Measurements from ENCODE around the gene CCDC17. TPM values are rescaled to one million over a fixed set of nuclear protein-coding genes. Genes with fewer than 3 reads are reported as not detected.

The CCDC17 gene
- total RNA-seq, 2 experiments from 2014 or later, result 1.1 to 1.3 TPM

DNA sequence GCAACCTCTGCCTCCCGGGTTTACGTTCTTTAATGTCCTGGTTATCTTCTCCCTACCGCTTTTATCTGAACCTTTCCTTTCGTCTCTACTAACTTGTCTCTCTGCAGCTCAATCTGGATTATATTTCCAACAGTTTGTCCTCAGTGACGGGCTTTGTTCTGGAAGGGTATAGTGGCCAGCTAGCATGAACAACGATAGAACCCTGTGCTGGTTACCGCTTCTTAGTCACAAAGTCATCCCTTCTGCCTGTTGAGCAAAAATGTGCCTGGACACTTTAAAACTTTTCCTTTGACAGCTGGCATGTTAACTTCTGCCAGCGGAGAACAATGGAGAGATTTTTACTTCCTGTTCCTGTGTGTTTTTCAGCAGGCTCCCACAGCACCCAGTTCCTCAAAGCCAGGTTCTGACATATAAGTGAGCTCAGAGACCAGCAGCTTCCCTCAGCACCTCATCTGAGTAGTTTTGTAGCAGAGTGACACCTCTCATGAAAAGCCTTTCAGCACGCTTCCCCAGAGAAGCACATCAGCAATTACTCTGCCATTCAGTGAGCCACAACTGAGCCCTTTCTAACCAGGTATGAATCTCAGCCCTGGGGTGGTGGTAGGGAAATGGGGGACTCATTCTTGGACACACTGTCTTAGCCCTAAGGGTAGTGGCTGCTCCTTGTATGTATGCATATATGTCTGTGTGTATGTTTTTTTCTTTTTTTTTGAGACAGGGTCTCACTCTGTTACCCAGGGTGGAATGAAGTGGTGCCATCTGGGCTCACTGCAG is 23.6 kb upstream of the CCDC17 start:
- Mint-ChIP-seq H3K27ac (no peak overlapping the region), H3K4me3 (no peak overlapping the region), H3K4me1 (ENCODE audit: low read depth) (peaks cover 3% of the 10 kb centered on the region), H3K27me3 (no peaks in the 10 kb centered on the region), H3K9me3 (no peaks in the 10 kb centered on the region), H3K36me3 (peaks cover 14% of the 10 kb centered on the region)
- intact Hi-C loops (cut with micrococcal nuclease), result no loop called here
- ChIA-PET CTCF (no interaction called here), POLR2A (no interaction called here)
- DNase-seq, result no peak

DNA sequence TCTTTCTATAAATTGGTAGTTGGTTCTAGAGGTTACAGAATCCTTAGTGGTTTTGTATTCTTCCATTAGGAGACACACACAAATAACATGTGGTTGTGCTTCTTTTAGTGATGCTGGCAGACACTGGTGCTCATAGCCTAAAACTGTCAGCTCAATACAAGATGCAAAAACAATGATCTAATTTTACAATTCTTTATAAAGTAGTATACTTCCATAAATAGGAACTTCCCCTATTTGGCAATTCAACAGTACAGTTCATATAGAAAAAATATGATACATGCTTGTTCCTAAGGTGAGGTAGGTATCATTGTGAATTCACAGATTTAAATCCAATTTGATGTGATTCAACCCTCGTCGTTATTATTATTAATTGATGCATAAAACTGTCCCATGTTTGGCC is 20.8 kb upstream of the CCDC17 start:
- Mint-ChIP-seq H3K4me1 (ENCODE audit: low read depth) (peaks cover 3% of the 10 kb centered on the region), H3K36me3 (peaks cover 22% of the 10 kb centered on the region), H3K27me3 (no peaks in the 10 kb centered on the region), H3K27ac (no peak overlapping the region), H3K9me3 (no peaks in the 10 kb centered on the region), H3K4me3 (no peak overlapping the region)
- ChIA-PET CTCF (interaction anchor here (2.1 kb wide), 1 partner anchor 579 kb away, joined by 6 read pairs; no protein-coding TSS in a partner anchor), POLR2A (no interaction called here)
- DNase-seq, result no peak
- intact Hi-C loops (cut with micrococcal nuclease), result no loop called here

- no peak for DNase-seq
- H3K27ac Mint-ChIP-seq, result peak overlapping the region; percentile 18
- H3K4me3 Mint-ChIP-seq, result no peak overlapping the region
- H3K9me3 Mint-ChIP-seq, result no peaks in the 10 kb centered on the region
- no peaks in the 10 kb centered on the region for H3K27me3 Mint-ChIP-seq
- POLR2A ChIA-PET, result no interaction called here
- CTCF ChIA-PET, result interaction anchor here (1.0 to 2.1 kb wide), 2 partner anchors 42 to 580 kb away, joined by 3 to 6 read pairs; partner anchors contain the start of gene GPBP1L1
- H3K4me1 Mint-ChIP-seq (ENCODE audit: low read depth), result peaks cover 3% of the 10 kb centered on the region
- intact Hi-C loops (cut with micrococcal nuclease), result no loop called here
- H3K36me3 Mint-ChIP-seq, result peaks cover 22% of the 10 kb centered on the region
These were observed 20.1 kb upstream of the CCDC17 start for GRCh38 chr1:45643978-45644377.

DNA sequence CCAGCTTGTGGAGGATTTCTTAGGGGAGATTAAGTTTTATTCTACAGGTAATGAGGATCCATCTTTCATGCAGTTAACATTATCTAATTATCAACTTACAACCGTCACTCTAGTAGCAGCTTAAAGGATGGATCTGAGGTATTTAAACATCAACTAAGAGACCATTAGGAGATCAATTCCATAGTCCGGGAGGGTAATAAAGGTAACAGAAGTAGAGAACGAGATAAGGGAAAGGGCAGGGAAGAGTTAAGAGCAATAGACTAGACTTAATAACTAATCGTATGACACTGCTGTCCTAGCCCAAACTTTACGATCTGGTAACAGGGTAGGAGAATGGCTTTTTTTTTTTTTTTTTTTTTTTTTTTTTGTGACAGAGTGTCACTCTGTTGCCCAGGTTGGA is 19.5 kb upstream of the CCDC17 start:
- Mint-ChIP-seq H3K27ac (no peak overlapping the region), H3K4me1 (ENCODE audit: low read depth) (peaks cover 3% of the 10 kb centered on the region), H3K4me3 (no peak overlapping the region), H3K9me3 (no peaks in the 10 kb centered on the region), H3K36me3 (peaks cover 22% of the 10 kb centered on the region), H3K27me3 (no peaks in the 10 kb centered on the region)
- CTCF ChIA-PET, result interaction anchor here (1.0 to 2.1 kb wide), 2 partner anchors 43 to 581 kb away, joined by 3 to 6 read pairs; partner anchors contain the start of gene GPBP1L1
- POLR2A ChIA-PET, result no interaction called here
- no peak for DNase-seq
- intact Hi-C loops (cut with micrococcal nuclease), result no loop called here

DNA sequence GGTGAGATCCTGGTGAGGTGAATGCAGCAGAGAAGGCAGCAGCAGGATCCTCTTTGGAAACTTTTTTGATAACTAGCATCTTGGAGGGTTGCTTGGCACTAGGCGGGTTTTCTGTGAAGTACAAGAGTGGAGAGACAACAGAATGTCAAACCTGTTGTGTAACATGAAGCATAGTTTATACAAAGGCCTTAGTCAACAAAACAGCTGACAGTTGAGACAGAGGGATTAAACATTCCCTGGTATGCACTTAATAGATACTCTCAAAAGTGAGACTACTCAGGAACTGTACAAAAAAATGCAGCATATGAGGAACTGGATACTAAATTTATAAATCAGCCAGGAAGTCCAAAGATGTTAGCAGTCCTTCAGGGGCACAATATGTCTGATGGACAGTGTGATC is 16.4 kb upstream of the CCDC17 start:
- Mint-ChIP-seq H3K9me3 (no peaks in the 10 kb centered on the region), H3K27ac (no peak overlapping the region), H3K4me3 (no peak overlapping the region), H3K27me3 (no peaks in the 10 kb centered on the region), H3K36me3 (peaks cover 18% of the 10 kb centered on the region), H3K4me1 (ENCODE audit: low read depth) (no peaks in the 10 kb centered on the region)
- no peak for DNase-seq
- ChIA-PET CTCF (no interaction called here), POLR2A (no interaction called here)
- intact Hi-C loops (cut with micrococcal nuclease), result no loop called here

DNA sequence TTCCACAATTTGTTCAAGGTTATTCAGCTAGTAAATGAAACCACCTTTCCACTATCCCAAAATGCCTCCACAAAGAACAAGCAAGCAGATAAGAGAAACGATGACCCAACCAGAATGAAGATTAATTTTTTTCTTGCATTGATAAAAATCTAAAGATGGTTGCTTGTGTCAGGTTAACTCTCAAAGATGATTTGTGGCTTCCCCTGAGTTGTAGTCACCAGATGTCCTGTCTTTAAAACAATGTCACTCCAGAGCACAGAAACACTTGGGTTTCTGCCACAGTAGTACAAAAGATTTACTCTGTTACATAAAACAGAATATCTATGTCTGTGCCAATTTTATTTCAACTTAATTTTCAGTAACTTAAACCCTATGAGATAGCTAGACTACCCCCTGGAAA is 11.4 kb upstream of the CCDC17 start:
- Mint-ChIP-seq H3K27me3 (no peaks in the 10 kb centered on the region), H3K36me3 (peaks cover 23% of the 10 kb centered on the region), H3K9me3 (no peaks in the 10 kb centered on the region), H3K27ac (no peak overlapping the region), H3K4me1 (ENCODE audit: low read depth) (no peaks in the 10 kb centered on the region), H3K4me3 (no peak overlapping the region)
- DNase-seq, result no peak
- ChIA-PET POLR2A (no interaction called here), CTCF (no interaction called here)
- intact Hi-C loops (cut with micrococcal nuclease), result no loop called here

DNA sequence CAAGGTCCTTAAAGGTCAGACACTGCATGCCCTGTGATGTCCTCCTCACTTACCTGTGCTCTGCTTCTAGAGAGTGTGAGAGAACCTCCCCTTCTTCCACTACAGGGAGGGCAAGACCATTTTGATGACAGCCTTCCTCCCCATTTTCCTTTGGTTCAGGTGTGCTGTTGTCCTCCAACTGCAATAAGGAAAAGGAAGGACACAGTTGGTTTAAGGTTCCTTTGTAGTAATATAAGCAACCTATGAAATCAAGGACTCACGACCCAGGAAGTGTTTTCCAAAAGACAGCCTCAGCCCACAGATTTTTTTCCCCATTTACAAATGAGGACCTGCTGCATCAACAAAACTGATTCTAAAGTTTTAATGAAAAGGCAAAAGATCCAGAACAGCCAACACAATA is 6.6 kb upstream of the CCDC17 start:
- ChIA-PET POLR2A (no interaction called here), CTCF (no interaction called here)
- no peak for DNase-seq
- H3K27me3 Mint-ChIP-seq, result no peaks in the 10 kb centered on the region
- intact Hi-C loops (cut with micrococcal nuclease), result no loop called here
- no peak overlapping the region for H3K4me3 Mint-ChIP-seq
- H3K4me1 Mint-ChIP-seq (ENCODE audit: low read depth), result no peaks in the 10 kb centered on the region
- H3K9me3 Mint-ChIP-seq, result no peaks in the 10 kb centered on the region
- H3K36me3 Mint-ChIP-seq, result peaks cover 39% of the 10 kb centered on the region
- peak overlapping the region; percentile 51 for H3K27ac Mint-ChIP-seq

DNA sequence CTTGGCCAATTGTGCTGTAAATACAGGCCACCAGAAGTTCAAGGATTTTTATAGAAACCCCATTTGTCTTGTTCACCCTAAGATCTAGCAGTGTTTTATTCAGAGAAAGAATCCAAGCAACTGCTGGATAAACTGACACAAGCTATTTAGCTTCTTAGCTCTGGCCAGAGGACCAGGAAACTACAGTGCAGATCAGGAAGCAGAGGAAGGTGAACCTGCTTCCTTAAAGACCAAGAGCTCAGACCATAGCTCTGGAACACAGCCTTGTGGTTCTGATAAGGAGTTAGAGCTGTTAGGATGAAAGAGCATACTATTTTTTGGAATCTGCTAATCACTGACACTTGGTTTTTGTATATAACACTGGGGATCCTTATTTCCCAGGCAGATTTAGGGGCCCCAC is 5.2 kb upstream of the CCDC17 start:
- ChIA-PET POLR2A (no interaction called here), CTCF (interaction anchor here (0.6 kb wide), 2 partner anchors 25 to 30 kb away, joined by 3 read pairs; no protein-coding TSS in a partner anchor)
- Mint-ChIP-seq H3K4me3 (no peak overlapping the region), H3K4me1 (ENCODE audit: low read depth) (no peaks in the 10 kb centered on the region), H3K27ac (no peak overlapping the region), H3K27me3 (no peaks in the 10 kb centered on the region), H3K9me3 (no peaks in the 10 kb centered on the region), H3K36me3 (peaks cover 41% of the 10 kb centered on the region)
- DNase-seq, result no peak
- intact Hi-C loops (cut with micrococcal nuclease), result no loop called here

DNA sequence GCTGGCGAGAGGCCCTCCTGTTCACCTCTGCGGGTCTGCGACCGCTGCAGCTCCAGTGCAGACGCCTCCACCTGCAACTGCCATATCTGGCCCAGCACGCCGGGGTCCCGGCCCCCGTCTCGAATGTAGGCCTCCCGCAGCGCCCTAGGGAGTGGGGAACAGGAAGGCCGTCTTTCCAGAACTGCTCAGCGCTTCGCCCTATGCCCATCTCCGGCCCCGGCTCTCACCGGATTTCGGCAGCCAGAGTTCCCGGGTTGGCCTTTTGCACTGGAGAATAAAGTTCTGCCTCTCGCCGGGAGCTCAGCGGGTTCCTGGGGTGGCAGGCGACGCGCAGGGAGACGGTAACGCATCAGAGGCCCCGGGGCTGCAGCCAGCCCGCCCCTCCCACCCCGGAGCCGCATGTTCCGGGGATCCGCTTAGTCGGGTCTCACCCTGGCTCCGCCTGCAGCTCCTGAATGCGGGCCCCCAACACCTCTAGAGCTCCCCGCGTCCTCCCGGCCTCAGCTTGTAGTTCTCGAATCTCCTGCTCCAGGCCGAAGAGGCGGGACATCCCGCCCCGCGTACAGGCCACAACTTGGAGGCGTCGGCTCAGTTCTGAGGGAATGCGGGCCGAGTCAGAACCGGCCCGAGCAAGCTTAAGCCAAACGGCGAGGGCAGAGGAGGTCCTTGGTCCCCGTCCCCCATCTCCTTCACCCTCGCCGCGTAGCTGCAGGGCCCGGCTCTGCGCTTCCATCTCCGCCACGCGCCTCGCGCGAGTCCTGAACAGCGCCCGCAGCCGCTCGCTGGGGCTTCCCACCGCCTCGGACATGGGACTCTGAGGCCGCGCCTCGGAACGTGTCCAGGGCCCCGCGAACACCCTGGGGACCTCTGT is 1.1 kb downstream of the CCDC17 start:
- ChIA-PET CTCF (no interaction called here), POLR2A (interaction anchor here (1.4 kb wide), 1 partner anchor 38 kb away, joined by 3 read pairs; the partner anchor contains the start of gene NASP)
- H3K27ac Mint-ChIP-seq, result peak overlapping the region; percentile 13
- H3K4me1 Mint-ChIP-seq (ENCODE audit: low read depth), result no peaks in the 10 kb centered on the region
- intact Hi-C loops (cut with micrococcal nuclease), result no loop called here
- H3K9me3 Mint-ChIP-seq, result no peaks in the 10 kb centered on the region
- H3K27me3 Mint-ChIP-seq, result no peaks in the 10 kb centered on the region
- no peak for DNase-seq
- H3K4me3 Mint-ChIP-seq, result no peak overlapping the region
- H3K36me3 Mint-ChIP-seq, result peaks cover 21% of the 10 kb centered on the region

DNA sequence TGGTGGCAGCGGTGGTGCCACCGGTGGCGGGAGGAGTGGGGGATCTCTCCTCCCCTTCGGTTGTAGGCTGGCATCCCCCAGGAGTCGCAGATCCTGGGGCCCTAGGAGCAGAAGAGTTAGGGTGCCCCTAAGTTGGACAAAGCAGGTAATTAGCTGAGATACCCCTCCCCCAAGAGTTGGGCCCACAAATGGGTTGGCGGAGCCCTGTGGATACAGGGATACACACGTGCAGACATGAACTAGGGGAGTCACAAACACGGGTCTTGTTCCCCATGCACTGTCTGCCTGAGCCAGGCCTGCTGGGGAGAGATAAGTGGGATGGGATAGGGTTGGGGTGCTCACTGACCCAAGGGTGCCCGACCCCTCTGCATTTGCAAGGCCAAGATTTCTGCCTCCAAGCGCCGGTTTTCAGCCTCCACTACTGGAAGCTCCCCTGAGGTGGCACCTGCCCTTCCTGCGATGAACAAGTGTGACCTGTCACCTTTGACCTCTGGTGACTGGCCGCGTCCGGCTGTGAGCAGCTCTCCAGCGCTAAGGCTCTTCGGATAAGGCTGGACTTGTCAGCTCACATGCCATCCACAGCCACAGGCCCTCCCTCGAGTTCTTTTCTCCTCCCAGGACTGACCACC is 1.8 kb downstream of the CCDC17 start:
- peaks cover 19% of the 10 kb centered on the region for H3K36me3 Mint-ChIP-seq
- CTCF ChIA-PET, result no interaction called here

DNA sequence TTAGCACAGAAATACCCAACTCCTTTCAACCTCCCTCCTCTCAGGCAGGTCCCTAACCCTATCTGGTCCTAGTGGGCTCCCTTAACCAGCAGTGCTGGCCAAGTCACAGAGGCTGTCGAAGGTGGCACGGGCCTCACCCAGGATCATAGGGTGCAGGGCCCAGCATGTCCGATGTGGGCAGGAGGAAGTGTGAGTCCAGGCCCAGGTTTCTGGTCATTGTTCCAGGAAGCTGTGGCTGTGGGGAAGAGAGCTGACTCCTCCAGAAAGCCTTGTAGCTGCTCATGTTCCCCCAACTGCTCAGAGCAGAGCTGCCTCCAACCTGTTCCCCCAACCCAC is 2.4 kb downstream of the CCDC17 start:
- ChIA-PET POLR2A (interaction anchor here (1.4 kb wide), 1 partner anchor 37 kb away, joined by 3 read pairs; the partner anchor contains the start of gene NASP), CTCF (no interaction called here)
- Mint-ChIP-seq H3K27me3 (no peaks in the 10 kb centered on the region), H3K36me3 (peaks cover 21% of the 10 kb centered on the region), H3K27ac (peak overlapping the region; percentile 33), H3K4me3 (no peak overlapping the region), H3K9me3 (no peaks in the 10 kb centered on the region), H3K4me1 (ENCODE audit: low read depth) (no peaks in the 10 kb centered on the region)
- DNase-seq, result no peak
- intact Hi-C loops (cut with micrococcal nuclease), result no loop called here

More for the DNA sequence above, 1.8 kb downstream of the CCDC17 start:
- Mint-ChIP-seq H3K9me3 (no peaks in the 10 kb centered on the region), H3K4me1 (ENCODE audit: low read depth) (no peaks in the 10 kb centered on the region), H3K27me3 (no peaks in the 10 kb centered on the region), H3K4me3 (no peak overlapping the region), H3K27ac (no peak overlapping the region)
- POLR2A ChIA-PET, result interaction anchor here (1.4 kb wide), 1 partner anchor 38 kb away, joined by 3 read pairs; the partner anchor contains the start of gene NASP
- no peak for DNase-seq
- intact Hi-C loops (cut with micrococcal nuclease), result no loop called here

Data from activated CD4-positive, alpha-beta memory T cell treated with anti-CD3 and anti-CD28 coated beads for 36 hours (primary cell).